ENCODE results near the gene RNF224. TPM values are rescaled to one million over a fixed set of nuclear protein-coding genes. Genes with fewer than 3 reads are reported as not detected.

Gene RNF224
- total and polyA plus RNA-seq, 2 of the 13 experiments (the other 11 are each of a cell fraction or from before 2014, with no cell fraction given), result 0.09 TPM; not detected in 1

DNA sequence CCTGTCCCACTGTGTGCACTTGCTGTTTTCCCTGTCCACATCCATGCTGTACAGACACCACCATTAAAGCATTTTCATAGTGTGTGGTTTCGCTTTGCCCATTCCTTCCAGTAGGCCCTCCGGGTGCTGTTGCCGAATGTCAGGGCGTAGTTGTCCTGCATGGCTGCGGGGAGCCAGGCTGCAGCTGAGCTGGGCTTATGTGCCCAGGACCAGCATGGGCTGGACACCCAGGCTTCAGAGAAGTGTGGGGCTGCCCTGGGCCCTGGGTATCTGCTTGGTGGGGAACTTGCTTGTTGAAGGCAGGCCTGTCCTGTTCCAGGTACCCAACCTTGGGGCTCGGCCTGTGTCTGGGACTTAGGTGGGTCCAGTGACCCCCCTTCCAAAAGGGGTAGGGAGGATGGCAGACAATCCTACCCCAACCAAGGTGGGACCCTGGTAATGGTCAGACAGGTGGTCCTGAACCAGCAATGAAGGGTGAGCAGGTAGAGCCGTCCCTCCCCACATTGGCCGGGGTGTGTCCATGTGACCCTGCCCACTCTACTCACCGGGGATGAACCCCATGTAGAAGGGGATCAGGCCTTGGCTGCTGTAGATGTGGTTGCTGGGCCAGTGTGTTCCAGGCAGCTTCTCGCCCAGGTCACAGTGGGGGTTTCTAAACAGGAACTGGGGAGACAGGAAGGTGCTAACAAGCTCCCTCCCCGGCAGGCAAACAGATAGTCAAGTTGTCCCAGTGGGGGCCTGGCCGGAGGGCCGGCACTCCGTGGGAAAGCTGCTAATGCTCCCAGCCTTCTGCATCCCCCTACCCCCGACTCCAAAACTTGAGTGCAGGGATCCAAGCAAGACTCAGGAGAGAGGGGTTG lies 16.6 kb downstream of the RNF224 start:
- no peak overlapping the region; a peak in 1 of 6 replicates for H3K4me3 ChIP-seq (replicated peaks in 1 of 3; ENCODE audit: insufficient read depth in 1 of 3, low read depth in 2 of 3, low read length in 3 of 3)
- no peak for TF ChIP-seq GABPB1 (CRISPR knock-in tag; IDR thresholded peaks at IDR 0.05)
- no peak for TF ChIP-seq STAT5B (CRISPR knock-in tag; IDR thresholded peaks at IDR 0.05)
- TF ChIP-seq, protein P1, sequence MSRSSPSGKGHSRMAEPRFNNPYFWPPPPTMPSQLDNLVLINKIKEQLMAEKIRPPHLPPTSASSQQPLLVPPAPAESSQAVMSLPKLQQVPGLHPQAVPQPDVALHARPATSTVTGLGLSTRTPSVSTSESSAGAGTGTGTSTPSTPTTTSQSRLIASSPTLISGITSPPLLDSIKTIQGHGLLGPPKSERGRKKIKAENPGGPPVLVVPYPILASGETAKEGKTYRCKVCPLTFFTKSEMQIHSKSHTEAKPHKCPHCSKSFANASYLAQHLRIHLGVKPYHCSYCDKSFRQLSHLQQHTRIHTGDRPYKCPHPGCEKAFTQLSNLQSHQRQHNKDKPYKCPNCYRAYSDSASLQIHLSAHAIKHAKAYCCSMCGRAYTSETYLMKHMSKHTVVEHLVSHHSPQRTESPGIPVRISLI (CRISPR knock-in tag; IDR thresholded peaks at IDR 0.05; ENCODE audit: borderline replicate concordance), result no peak
- TF ChIP-seq ELF3 (CRISPR knock-in tag; IDR thresholded peaks at IDR 0.05), result no peak
- TF ChIP-seq, protein P2, sequence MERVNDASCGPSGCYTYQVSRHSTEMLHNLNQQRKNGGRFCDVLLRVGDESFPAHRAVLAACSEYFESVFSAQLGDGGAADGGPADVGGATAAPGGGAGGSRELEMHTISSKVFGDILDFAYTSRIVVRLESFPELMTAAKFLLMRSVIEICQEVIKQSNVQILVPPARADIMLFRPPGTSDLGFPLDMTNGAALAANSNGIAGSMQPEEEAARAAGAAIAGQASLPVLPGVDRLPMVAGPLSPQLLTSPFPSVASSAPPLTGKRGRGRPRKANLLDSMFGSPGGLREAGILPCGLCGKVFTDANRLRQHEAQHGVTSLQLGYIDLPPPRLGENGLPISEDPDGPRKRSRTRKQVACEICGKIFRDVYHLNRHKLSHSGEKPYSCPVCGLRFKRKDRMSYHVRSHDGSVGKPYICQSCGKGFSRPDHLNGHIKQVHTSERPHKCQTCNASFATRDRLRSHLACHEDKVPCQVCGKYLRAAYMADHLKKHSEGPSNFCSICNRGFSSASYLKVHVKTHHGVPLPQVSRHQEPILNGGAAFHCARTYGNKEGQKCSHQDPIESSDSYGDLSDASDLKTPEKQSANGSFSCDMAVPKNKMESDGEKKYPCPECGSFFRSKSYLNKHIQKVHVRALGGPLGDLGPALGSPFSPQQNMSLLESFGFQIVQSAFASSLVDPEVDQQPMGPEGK (CRISPR knock-in tag; IDR thresholded peaks at IDR 0.05), result peak; percentile 48; the same call in 1 of the 2 replicates
- TF ChIP-seq MIER3 (CRISPR knock-in tag; IDR thresholded peaks at IDR 0.05; ENCODE audit: borderline replicate concordance), result no peak
- TF ChIP-seq BHLHE40 (IDR thresholded peaks at IDR 0.05; ENCODE audit: low read length), result no peak
- no peak for TF ChIP-seq ZNF333 (CRISPR knock-in tag; IDR thresholded peaks at IDR 0.05; ENCODE audit: borderline replicate concordance)
- TF ChIP-seq ZBTB3 (CRISPR knock-in tag; IDR thresholded peaks at IDR 0.05; ENCODE audit: borderline replicate concordance, low read depth), result no peak
- TF ChIP-seq ZFX (CRISPR knock-in tag; IDR thresholded peaks at IDR 0.05; ENCODE audit: low read depth), result peak; percentile 59; the same call in 1 of the 2 replicates
- TF ChIP-seq HMGA1 (CRISPR knock-in tag; conservative IDR thresholded peaks at IDR 0.05), result no peak
- TF ChIP-seq ZNF24 (IDR thresholded peaks at IDR 0.05), result no peak
- TF ChIP-seq, protein P3, sequence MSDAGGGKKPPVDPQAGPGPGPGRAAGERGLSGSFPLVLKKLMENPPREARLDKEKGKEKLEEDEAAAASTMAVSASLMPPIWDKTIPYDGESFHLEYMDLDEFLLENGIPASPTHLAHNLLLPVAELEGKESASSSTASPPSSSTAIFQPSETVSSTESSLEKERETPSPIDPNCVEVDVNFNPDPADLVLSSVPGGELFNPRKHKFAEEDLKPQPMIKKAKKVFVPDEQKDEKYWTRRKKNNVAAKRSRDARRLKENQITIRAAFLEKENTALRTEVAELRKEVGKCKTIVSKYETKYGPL (CRISPR knock-in tag; IDR thresholded peaks at IDR 0.05), result no peak
- TF ChIP-seq ZNF282 (IDR thresholded peaks at IDR 0.05; ENCODE audit: partially characterized antibody), result no peak
- TF ChIP-seq ZNF430 (CRISPR knock-in tag; IDR thresholded peaks at IDR 0.05), result no peak
- no peak for TF ChIP-seq SMARCC2 (IDR thresholded peaks at IDR 0.05)
- peak; percentile 46; the same call in 1 of the 2 replicates for TF ChIP-seq MYC (CRISPR knock-in tag; IDR thresholded peaks at IDR 0.05; ENCODE audit: borderline replicate concordance)
- no peak; the same call in 1 of the 2 replicates for TF ChIP-seq ZNF543 (CRISPR knock-in tag; IDR thresholded peaks at IDR 0.05)
- no peak for TF ChIP-seq TOPORS (CRISPR knock-in tag; IDR thresholded peaks at IDR 0.05)
- peak; percentile 87 for TF ChIP-seq AKAP8 (CRISPR knock-in tag; IDR thresholded peaks at IDR 0.05)
- no peak for TF ChIP-seq ATM (IDR thresholded peaks at IDR 0.05; ENCODE audit: borderline replicate concordance)
- no peak for TF ChIP-seq BRD4 (CRISPR knock-in tag; IDR thresholded peaks at IDR 0.05)

More for the DNA sequence above, 16.6 kb downstream of the RNF224 start:
- DNase-seq (ENCODE audit: low spot score) (no peak), FAIRE-seq (no peak), ATAC-seq (peak; percentile 0; the same call in 1 of the 3 replicates)
- 78% methylated on average over 3 of the region's 15 CpGs for WGBS (ENCODE audit: low lambda C conversion rate)
- Histone ChIP-seq H3K27ac (ENCODE audit: extremely low read length, insufficient read depth, low read length) (no peak overlapping the region), H3K79me2 (ENCODE audit: insufficient read depth, low read length) (peaks cover 28% of the 10 kb centered on the region), H3K9me3 (ENCODE audit: low read length) (no peaks in the 10 kb centered on the region), H3K9ac (ENCODE audit: insufficient read depth, low read depth, low read length) (no peak overlapping the region), H4K20me1 (ENCODE audit: insufficient read depth, low read length) (peaks cover 27% of the 10 kb centered on the region), H3K36me3 (replicated peaks in 1 of 2; ENCODE audit: control insufficient read depth in 1 of 2, insufficient read depth in 2 of 2, low read length in 2 of 2) (peaks cover 4 to 19% of the 10 kb centered on the region in 2 experiments; a peak in 4 of 5 replicates), H3K27me3 (ENCODE audit: control insufficient read depth in 1 of 2, insufficient read depth in 2 of 2, low read length in 2 of 2) (peaks cover 2 to 9% of the 10 kb centered on the region in 2 experiments; a peak in 2 of 5 replicates), H2AFZ (ENCODE audit: low read length) (no peak overlapping the region), H3K4me1 (ENCODE audit: insufficient read depth, low read length) (peaks cover 64% of the 10 kb centered on the region), H3K4me2 (ENCODE audit: low read depth, low read length) (peak overlapping the region; percentile 99)
- intact Hi-C loops (cut with micrococcal nuclease; ENCODE audit: unreplicated experiment) (no loop called here), in situ Hi-C loops (cut with HindIII; ENCODE audit: extremely low pct_ligation_motif_present, low pct_unique_long_range_greater_than_20kb) (no loop called here)
- ChIA-PET CTCF (ENCODE audit: low intra/inter-chr PET ratio, low total read pairs) (no interaction called here), POLR2A (interaction anchor here (1.2 to 7.7 kb wide), 6 partner anchors 10 to 173 kb away, joined by 5 to 317 read pairs (median 5); partner anchors contain the start of genes ANAPC2, NELFB, SAPCD2 and SSNA1)
- BruUV-seq (replicated peaks), result no TSS peak
